HG02610 (cell line): ENCODE results near the gene GRHL3.

ENCODE experiments used
- ATAC-seq: cut with Tn5 transposase; IDR thresholded peaks from one replicate; pipeline ENCODE4 v1.9.1; 2021; ENCODE audit warnings: mild to moderate bottlenecking, moderate library complexity; ENCODE audit not compliant: unreplicated experiment

GRHL3 gene

DNA sequence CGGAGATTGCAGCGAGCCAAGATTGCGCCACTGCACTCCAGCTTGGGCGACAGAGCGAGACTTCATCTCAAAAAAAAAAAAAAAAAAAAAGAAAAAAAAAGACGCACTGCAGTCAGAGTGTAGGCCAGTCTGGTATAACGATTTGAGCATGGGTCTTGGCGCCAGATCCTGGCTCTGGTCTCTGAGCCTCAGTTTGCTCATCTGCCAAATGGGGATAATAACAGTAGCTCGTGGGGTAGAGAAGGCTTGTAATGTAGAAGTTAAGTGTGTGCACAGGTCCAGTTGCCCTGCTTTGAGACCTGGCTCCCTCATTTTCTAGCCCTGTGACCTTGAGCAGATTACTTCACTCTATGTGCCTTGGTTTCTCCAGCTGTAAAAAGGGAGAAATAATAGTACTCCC lies 26.3 kb upstream of the GRHL3 start:
- no peak for ATAC-seq

DNA sequence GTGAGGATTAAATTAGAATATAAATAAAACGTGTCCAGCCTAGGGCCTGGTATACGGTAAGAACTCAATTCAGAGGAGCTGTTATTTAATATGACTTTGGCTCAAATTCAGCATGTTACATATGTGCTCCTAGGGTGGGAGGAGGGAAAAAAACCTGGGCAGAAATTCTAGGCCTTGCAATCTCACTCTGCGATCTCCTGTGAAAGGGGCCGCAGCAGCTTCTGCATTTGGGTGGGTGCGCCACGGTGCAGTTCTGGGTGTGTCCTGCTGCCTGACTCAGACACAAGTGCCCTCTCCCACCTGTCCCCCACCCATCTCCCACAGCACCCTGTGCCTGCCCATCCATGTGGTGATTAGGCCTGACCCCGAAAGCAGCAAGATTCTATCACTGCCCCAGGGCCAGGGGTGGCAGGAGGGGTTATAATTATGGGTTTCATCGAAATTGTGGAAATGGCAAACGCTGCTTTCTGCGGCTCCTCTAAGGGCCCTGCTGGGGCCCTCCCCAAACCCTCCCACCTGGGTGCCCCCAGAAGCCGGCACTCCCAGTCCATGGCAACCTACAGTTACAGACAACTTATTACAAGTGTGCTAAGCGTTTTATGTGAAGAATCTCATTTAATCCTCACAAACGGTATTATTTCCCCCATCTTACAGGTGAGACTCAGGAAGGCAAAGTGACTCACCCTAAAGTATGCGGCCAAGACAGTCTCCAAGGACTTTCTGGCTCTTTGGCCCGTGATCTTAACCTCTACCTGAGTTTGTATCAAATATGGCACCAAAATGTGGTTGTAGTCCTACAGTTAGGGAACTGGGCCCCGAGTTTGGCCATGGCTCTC lies 25.5 kb upstream of the GRHL3 start:
- ATAC-seq, result no peak

DNA sequence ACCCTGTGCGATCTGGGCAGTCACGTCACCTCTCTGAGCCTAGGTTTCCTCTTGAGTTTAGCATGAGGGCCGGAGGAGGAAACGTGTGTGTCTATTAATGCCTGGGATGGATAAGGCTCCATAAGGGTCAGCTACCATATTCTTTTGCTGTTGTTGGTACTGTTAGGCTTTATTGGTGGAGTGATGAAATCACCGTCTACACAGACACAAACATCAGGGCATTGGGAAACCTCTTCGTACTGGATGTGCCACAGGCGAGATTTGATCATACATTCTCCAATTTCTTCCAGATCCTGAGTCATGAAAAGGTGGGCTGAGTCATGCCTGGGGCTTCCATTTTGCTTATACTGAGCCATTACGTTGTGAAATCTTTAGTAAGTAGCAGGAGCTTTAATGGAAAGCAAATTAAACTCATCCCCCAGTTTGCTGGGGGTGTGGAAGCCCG lies 24.9 kb upstream of the GRHL3 start:
- ATAC-seq, result no peak

DNA sequence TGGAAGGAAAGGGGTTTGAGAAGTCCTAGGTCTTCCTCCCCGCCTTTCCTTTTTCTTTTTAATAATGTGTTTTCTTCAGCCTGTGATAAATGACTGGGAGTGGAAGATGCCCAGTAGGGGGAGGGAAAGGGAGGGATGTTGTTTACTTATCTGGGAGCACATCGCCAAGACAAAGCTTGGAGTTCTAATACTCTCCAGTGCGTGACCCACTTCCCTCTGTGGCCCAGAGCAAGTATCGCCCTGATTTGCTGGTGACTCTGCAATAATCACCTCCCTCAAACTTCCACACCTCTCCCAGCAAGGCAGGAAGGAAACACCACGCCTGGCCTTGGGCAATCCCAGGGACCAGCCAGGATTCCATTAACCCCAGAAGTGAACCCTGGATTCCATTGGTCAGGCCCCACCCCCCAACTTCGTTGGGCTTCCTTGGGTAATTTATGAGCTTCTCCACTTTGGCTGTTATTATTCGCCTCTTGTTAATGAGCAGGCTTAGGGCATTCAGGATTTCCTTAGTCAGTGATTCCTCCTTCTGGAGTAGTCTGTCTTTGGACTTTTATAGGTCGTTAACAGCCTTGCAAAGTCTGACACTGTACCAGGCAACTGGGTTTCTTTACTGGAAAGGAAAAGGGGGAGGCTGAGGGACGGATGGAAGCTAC lies 24.3 kb upstream of the GRHL3 start:
- ATAC-seq, result no peak

DNA sequence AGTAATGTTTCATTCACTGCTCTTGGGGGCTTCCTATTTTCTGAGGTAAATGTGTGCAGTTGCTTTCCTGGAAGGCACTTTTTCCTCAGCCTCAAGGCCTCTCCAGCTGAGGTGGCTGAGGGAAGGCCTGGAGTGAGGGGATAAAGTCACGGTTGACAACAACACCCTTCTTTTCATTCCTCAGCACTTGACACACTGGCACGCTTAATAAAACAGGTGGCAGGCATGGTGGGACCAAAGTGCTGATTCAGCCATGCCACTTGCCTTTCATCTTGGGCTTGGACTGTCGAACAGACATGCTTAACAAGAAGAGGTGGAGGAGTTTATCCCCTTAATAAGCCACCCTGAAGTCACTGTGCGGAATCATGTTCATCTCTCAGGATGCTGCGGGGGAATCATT lies 23.6 kb upstream of the GRHL3 start:
- no peak for ATAC-seq

DNA sequence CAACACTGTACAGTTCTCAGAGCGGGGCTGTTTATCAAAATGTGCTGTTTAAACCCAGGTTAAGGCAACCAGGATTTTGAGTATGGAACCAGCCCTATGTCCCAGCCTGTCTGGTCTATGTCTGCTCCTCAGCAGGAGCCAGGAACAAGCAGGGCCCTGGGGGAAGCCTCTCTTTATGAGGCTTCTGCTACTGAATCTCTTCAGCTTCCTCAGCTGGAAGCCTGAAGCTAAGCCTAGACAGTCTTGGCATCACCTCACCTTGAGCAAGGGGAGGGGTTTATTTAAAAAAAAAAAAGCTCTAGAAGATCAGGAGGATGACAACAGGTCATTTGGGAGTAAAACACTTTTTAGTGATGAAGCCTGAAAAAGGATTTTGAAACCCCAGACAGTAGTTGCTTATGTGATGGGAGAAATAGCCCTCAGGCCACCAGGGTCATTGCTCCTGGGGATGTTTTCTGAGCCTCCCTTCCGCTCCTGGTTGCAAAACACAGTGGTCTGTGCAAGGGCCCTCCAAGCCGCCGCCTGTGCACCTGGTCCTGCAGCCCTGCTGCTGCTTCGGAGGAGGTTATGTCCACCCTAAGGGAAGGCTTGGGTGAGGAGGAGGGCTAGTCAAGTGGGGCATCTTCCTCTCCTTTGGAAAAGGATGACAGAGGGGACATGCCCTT lies 21.8 kb upstream of the GRHL3 start:
- no peak for ATAC-seq

DNA sequence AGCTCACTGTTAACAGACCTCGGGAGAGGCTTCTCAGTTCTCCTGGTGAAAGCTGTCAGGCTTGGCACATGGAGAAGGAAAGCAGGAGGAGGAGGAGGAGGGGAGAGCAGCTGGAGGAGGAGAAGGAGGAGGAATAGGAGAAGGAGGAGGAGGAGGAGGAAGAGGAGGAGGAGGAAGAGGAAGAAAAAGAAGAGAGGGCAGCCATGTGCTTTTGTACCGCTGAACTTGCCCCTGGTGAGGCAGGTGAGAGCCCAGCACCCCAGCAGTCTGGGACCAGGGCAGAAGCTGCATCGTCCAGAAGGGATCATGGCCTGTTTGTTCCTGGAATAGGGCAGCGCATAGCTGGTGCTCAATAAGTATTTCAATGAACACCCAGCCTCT lies 21.3 kb upstream of the GRHL3 start:
- ATAC-seq, result no peak

DNA sequence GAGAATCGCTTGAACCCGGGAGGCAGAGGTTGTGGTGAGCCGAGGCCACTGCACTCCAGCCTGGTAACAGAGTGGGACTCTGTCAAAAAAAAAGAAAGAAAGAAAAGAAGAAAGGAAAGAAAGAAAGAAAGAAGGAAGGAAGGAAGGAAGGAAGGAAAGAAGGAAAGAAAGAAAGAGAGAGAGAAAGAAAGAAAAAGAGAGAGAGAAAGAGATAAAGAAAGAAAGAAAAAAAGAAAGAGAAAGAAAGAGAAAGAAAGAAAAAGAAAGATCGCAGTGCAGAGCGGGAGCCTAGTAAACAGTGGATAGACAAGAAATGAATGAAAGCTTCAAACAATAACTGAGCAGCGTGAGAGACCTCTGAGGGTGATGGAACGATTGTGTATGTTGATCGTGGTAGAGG lies 20.6 kb upstream of the GRHL3 start:
- no peak for ATAC-seq

DNA sequence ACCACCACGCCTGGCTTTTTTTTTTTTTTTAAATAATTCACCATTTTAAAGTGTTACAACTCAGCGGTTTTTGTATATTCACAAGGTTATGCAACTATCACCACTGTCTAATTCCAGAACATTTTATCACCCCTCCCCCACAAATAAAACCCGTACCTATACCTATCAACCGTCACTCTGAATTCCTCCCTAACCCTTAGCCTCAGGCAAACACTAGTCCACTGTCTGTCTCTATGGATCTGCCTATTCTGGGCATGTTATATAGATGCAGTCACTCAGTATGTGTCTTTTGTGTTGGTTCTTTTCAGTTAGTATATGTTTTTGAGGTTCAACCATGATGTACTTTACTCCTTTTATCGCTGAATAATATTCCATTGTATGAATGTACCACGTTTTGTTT lies 19.3 kb upstream of the GRHL3 start:
- no peak for ATAC-seq

DNA sequence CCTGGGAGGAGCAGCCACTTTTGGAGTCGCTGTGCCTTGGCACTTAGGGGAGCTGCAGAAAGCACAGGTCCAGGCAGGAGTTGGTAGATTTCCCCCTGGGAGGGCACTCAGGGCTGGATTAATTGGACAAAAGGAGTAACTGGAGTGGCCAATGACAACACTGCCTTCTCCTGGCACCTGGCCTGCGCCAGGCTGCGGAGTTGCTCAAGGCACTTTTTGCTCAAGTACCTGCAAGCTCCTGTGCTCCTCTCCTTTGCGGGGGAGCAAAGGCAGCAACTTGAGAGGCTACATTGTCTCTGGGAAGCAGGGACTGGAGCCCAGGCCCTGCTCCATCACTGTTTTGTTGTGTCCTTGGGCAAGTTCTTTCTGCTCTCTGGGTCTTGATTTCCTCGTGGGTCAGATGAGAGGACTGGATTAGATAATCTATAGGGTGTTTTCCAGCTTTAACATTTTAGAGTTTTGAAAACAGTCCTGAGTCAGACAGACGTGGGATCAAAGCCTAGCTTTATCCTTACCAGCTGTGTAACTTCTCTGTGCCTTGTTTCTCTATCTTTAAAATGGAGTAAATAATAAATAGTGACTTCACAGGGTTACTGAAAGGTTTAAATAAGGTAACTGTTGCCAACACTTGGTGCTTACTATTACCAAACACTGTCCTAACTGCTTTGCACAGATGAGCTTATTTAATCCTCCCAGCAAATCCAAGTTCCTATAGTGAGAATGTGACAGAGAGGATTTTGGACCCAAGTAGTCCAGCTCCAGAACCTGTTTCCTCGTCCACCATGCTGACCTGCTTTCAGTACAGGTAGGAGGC lies 18.0 kb upstream of the GRHL3 start:
- no peak for ATAC-seq

DNA sequence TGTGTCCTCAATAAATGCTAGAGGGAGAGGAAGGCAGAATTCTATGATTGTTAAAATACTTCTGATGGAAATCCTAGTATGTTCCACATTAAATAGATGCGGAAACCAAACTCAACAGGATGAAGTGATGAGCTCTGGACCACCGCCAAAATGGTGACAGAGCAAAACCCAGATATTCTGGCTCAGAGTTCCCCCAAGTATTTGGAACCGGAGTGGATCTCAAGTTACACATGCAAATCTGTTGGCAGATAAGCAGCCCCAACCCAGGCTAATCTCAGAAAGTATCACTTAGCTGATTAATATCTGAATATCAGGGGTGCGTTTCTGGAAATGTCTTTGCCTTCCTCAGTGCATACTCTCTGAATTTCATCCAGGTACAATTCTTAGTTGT lies 17.4 kb upstream of the GRHL3 start:
- ATAC-seq, result no peak

DNA sequence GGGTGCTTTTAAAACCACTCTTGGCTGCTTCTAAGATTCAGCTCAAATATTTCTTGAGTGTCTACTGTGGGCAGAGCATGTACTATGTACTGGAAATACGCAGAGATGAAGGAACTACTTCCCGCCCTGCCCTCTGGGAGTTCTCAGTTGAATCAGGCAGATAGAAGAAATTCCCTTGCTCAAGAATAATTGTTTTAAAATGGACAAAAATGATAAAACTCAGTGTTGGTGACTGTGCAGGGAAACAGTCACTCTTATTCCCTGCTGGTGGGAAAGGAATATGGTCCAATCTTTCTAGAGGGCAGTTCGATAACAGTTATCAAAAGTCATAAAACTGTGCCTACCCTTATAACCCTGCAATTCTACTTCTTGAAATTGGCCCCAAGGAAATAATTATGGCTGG lies 16.9 kb upstream of the GRHL3 start:
- no peak for ATAC-seq

DNA sequence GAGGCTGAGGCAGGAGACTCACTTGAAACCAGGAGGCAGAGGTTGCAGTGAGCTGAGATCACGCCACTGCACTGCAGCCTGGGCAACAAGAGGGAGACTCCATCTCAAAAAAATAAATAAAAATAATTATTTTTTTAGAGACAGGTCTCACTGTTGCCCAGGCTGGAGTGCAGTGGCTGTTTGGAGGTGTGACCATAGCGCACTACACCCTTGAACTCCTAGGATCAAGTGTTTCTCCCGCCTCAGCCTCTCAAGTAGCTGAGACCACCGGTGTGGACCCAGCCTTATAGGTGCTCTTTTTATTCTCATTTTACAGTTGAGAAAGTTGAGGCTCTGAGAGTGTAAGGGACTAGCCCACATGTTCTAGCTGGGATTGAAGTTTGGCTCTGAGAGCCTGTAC lies 15.6 kb upstream of the GRHL3 start:
- no peak for ATAC-seq

DNA sequence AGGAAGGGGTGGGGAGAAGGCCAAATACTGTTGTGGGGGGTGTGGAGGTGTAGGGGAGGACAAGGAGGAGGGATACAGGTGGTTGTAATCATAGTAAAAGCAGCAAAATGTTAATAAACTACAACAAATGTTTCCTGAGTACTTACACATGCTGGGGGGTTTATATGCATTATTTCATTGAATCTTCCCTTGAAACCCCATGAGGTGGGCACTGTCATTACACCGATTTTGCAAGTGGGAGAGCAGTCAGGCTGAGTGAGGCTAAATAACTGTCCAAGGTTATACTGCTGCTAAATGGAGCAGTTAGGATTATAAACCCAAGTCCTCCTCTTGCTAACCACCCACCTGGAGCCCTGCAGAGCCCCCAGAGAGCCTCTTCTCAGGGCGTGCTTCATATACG lies 14.4 kb upstream of the GRHL3 start:
- ATAC-seq, result no peak

DNA sequence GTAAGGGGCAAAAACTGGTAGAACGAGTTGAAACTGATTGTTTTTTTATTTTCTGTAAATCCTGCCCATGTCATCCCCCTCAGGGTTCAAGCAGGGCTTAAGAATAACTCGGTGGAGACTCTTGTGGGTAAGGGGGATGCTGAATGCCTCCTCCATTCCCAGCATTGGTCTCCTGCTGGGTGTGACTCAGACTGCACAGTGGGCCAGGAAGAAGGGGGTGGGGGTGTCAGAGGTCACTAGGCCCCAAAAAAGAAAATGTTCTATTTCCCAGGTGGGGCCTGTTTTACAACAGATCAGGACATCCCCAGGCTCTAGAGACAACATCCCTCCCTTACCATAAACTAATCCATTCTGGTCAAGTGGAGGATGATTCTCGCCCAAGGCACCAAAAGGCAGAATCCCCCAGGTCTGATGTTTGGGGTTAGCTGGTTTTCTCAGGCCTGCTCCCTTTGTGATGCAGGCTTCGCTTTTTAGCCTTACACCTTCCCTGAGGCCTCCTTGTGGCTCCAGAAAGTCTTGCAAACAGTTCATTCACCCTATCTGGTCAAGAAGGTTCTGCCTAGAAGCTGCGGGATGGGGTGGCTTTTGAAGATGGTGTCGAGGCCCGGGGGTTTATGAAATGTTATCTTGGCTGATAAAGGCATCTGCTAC lies 10.7 kb upstream of the GRHL3 start:
- ATAC-seq, result no peak

DNA sequence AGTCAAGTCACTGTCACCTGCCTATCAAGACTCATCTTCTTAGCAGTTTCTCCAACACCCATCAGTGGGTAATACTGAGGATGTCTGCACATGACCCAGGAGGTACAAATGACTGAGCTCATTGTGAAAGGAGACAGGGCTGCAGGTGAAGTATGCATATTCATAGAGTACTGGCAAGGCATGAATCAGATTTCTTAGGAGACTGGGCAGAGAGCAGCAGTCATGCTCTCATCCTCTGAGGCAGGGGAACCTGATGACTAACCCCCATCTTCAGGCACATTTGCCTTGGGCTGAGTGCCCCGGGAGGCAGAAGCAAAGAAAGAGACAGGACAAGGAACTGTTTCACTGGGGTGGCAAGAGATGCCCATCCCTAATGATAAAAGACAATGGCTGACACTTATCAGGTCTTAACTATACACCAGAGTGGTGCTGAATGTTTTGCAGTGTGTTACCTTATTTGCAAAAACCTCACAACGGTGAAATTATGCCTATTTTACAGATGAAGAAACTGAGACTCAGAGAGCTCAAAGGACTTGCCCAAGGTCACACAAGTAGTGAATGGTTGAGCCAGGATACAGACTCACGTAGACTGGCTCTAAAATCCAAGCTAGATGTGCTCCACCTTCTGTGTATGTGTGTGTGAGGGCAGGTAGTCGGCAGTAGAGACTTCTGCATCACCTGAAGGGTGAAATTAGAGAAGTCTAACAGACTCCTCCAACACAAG lies 9.2 kb upstream of the GRHL3 start:
- ATAC-seq, result no peak

DNA sequence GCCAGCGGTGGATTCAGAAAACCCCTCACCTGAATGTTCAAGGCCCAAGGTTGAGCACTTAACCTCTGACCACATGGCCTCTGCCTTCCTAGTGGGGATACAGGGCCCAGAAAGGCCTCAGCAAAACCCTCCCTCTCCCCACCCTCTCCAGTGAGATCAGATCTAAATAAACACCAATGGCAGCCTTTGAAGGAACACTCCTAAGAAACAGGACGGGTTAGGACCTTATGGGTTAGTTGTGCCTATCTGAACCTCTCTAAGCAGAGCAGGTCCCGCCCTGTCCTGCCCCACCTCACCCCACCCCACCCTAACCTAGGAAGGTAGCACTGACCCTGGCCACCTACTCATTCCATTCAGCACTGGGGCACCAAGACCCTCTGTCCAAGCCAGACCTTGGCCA lies 7.9 kb upstream of the GRHL3 start:
- ATAC-seq, result no peak

DNA sequence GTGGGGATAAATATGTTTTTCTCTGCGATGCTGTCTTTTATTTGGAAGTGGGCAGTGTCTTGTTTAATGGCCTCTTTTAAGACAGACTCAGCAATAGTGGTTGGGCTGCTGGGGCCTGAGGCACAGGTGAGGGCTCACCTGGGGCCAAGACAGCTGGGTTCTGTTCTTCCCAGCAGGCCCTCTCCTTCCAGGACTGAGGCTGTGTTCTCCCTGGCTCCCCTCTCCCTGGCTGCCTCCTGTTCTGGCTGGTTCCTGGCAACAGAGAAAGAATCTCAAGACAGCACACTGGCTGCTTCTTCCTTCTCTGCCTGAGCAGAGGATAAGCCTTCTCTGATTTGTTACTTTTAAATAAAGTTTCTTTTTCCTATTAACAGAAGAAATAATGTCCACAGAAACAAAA lies 7.4 kb upstream of the GRHL3 start:
- ATAC-seq, result no peak

DNA sequence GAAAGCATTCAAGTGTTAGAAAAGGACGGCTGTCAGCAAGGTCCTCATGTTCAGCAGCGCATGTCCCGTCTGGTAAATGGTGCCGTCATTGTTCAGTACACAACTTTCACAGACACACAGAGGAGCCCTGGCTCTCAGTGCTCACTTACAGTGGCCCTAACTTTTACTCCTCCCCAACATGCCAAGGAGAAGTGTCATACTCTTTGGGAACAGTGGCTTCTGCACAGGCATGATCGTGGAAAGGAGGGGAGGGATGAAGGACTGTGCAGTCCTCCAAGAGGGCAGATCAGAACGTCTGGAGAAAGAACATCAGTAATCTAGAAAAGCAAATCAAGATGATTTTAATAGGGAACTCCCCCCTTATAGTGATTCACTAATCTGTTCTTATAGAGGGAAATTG lies 3.8 kb upstream of the GRHL3 start:
- ATAC-seq, result no peak

DNA sequence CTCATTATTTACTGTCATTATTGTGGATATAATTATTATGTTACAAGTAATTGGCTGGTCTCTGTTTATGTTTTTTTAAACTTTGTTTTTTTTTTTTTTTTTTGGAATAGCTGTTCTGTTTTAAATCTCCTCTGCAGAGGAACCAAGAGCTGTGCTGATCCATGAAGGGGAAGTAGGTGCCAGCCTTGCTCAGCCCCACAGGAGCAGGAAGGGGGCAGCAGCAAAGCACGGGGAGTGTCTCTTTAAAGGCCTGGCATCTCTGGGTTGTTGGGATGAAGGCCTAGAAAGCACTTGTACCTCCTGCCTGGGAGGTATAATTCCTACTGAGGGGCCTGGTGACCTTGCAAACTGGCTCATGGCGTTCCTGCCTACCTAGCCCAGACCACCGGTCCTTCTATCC lies 2.5 kb upstream of the GRHL3 start:
- no peak for ATAC-seq
